ENCODE data around the gene ZNF524.
A peak's percentile ranks its signal among the peaks of the same experiment; 100 is the strongest.
"Not testable (repeated sequence)": the region's sequence is repeated elsewhere in the genome, so short reads cannot be mapped to it uniquely, and the experiment has no call there.

ZNF524 gene

GRCh38 chr19:55578031-55578760 lies 21.9 kb upstream of the ZNF524 start:
- no peak overlapping the region for H3K4me3 ChIP-seq (ENCODE audit: low read depth, low read length)
- no peak for TF ChIP-seq CTCF (IDR thresholded peaks at IDR 0.05; ENCODE audit: borderline replicate concordance, insufficient read depth, low read depth, low read length)

GRCh38 chr19:55578761-55579747 lies 21.0 kb upstream of the ZNF524 start:
- TF ChIP-seq CTCF (IDR thresholded peaks at IDR 0.05; ENCODE audit: borderline replicate concordance, insufficient read depth, low read depth, low read length): no peak
- no peak overlapping the region for H3K4me3 ChIP-seq (ENCODE audit: low read depth, low read length)

GRCh38 chr19:55579766-55580621 lies 20.1 kb upstream of the ZNF524 start:
- H3K4me3 ChIP-seq (ENCODE audit: low read depth, low read length): peak overlapping the region; percentile 83
- no peak for TF ChIP-seq CTCF (IDR thresholded peaks at IDR 0.05; ENCODE audit: borderline replicate concordance, insufficient read depth, low read depth, low read length)

GRCh38 chr19:55580628-55581144 lies 19.4 kb upstream of the ZNF524 start, which contains the start of gene ZNF579:
Gene ZNF579, minus strand, starts transcription at chr19:55580848. Its CDS starts 1,209 bp downstream, at chr19:55579639.
- no peak for TF ChIP-seq CTCF (IDR thresholded peaks at IDR 0.05; ENCODE audit: borderline replicate concordance, insufficient read depth, low read depth, low read length)
- peak within 1 kb of the TSS; percentile 83 for H3K4me3 ChIP-seq (ENCODE audit: low read depth, low read length)

- no peak for TF ChIP-seq CTCF (IDR thresholded peaks at IDR 0.05; ENCODE audit: borderline replicate concordance, insufficient read depth, low read depth, low read length)
- peak overlapping the region; percentile 83 for H3K4me3 ChIP-seq (ENCODE audit: low read depth, low read length)
Measured at GRCh38 chr19:55581145-55581822, 18.8 kb upstream of the ZNF524 start.

GRCh38 chr19:55581823-55582223 lies 18.3 kb upstream of the ZNF524 start:
- no peak overlapping the region for H3K4me3 ChIP-seq (ENCODE audit: low read depth, low read length)
- TF ChIP-seq CTCF (IDR thresholded peaks at IDR 0.05; ENCODE audit: borderline replicate concordance, insufficient read depth, low read depth, low read length): no peak

- not testable (repeated sequence) for H3K4me3 ChIP-seq (ENCODE audit: low read depth, low read length)
Measured at GRCh38 chr19:55582284-55582683, 17.8 kb upstream of the ZNF524 start.

- H3K4me3 ChIP-seq (ENCODE audit: low read depth, low read length): not testable (repeated sequence)
Measured at GRCh38 chr19:55583897-55584296, 16.2 kb upstream of the ZNF524 start.

All from GM12875 (cell line).